ENCODE results near the gene PKP1.

DNA sequence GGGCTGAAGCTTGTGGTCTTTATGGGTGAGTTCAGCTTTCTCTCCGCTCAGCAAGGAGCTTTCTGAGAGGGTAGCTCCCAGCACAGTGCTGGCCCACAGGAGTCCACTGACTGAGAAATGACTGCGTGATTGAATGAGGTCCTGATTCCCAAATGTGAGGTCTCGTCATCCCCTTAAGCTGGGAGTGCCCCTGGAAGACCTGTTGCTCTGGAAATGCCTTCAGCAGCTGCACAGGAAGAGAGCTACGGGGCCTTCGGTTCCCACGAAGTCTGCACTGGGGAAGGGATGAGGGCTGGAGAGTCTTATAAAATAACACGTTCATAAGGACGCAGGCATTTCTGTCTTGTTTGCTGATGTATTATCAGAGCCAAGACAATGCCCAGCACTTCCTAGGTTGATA lies 80.2 kb downstream of the PKP1 start:
- TF ChIP-seq POLR2A (IDR thresholded peaks at IDR 0.05): no peak
- TF ChIP-seq, protein P1, sequence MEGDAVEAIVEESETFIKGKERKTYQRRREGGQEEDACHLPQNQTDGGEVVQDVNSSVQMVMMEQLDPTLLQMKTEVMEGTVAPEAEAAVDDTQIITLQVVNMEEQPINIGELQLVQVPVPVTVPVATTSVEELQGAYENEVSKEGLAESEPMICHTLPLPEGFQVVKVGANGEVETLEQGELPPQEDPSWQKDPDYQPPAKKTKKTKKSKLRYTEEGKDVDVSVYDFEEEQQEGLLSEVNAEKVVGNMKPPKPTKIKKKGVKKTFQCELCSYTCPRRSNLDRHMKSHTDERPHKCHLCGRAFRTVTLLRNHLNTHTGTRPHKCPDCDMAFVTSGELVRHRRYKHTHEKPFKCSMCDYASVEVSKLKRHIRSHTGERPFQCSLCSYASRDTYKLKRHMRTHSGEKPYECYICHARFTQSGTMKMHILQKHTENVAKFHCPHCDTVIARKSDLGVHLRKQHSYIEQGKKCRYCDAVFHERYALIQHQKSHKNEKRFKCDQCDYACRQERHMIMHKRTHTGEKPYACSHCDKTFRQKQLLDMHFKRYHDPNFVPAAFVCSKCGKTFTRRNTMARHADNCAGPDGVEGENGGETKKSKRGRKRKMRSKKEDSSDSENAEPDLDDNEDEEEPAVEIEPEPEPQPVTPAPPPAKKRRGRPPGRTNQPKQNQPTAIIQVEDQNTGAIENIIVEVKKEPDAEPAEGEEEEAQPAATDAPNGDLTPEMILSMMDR (IDR thresholded peaks at IDR 0.05): no peak
